Measurements from ENCODE around the gene AFDN. TPM values are rescaled to one million over a fixed set of nuclear protein-coding genes. Genes with fewer than 3 reads are reported as not detected.

AFDN gene
- total and polyA plus RNA-seq, 2 experiments from 2014 or later = 66.9 to 200 TPM

DNA sequence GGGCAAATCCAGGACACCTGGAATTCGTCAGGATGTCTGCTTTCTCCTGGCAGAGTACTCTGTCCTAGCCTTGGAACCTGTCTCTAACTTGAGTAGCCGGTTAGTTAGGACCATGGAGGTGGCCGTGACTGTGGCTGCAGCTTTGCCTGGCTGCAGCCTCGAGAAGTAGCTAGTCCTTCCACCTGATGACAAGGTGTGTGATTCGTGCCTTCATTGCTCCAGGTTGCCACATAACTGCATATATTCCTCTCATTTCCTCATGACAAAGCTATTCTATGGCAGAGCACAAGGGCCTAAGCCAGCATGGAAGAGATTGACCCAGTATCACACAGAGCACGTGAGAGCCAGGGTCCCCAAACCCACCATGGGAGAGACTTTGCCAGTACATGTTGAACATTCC lies 130.9 kb downstream of the AFDN start:
- H3K9me3 Mint-ChIP-seq = no peaks in the 10 kb centered on the region
- no peak overlapping the region for H3K4me3 Mint-ChIP-seq
- Histone ChIP-seq H3K36me3 (ENCODE audit: insufficient read depth) (peaks cover 3% of the 10 kb centered on the region), H3K4me2 (no peak overlapping the region), H3K4me3 (no peak overlapping the region), H4K20me1 (replicated peaks; ENCODE audit: insufficient read depth) (peaks cover 6% of the 10 kb centered on the region; the same call in 1 of the 2 replicates), H2AFZ (no peak overlapping the region), H3K27ac (ENCODE audit: low read depth) (no peak overlapping the region), H3K79me2 (replicated peaks; ENCODE audit: insufficient read depth) (peaks cover 35% of the 10 kb centered on the region), H3F3A (replicated peaks; ENCODE audit: low read depth) (no peaks in the 10 kb centered on the region), H3K9me2 (ENCODE audit: insufficient read depth) (no peaks in the 10 kb centered on the region), H3K4me1 (ENCODE audit: insufficient read depth) (no peaks in the 10 kb centered on the region), H3K27me3 (ENCODE audit: insufficient read depth) (no peaks in the 10 kb centered on the region)
- H3K27ac Mint-ChIP-seq = peak overlapping the region; percentile 71
- no peak for TF ChIP-seq REST (IDR thresholded peaks at IDR 0.05; ENCODE audit: unreplicated experiment)
- TF ChIP-seq EZH2phosphoT487 (IDR thresholded peaks at IDR 0.05; ENCODE audit: unreplicated experiment) = no peak
- TF ChIP-seq CREB1 (CRISPR knock-in tag; IDR thresholded peaks at IDR 0.05; ENCODE audit: low read depth) = no peak
- TF ChIP-seq, protein P1, sequence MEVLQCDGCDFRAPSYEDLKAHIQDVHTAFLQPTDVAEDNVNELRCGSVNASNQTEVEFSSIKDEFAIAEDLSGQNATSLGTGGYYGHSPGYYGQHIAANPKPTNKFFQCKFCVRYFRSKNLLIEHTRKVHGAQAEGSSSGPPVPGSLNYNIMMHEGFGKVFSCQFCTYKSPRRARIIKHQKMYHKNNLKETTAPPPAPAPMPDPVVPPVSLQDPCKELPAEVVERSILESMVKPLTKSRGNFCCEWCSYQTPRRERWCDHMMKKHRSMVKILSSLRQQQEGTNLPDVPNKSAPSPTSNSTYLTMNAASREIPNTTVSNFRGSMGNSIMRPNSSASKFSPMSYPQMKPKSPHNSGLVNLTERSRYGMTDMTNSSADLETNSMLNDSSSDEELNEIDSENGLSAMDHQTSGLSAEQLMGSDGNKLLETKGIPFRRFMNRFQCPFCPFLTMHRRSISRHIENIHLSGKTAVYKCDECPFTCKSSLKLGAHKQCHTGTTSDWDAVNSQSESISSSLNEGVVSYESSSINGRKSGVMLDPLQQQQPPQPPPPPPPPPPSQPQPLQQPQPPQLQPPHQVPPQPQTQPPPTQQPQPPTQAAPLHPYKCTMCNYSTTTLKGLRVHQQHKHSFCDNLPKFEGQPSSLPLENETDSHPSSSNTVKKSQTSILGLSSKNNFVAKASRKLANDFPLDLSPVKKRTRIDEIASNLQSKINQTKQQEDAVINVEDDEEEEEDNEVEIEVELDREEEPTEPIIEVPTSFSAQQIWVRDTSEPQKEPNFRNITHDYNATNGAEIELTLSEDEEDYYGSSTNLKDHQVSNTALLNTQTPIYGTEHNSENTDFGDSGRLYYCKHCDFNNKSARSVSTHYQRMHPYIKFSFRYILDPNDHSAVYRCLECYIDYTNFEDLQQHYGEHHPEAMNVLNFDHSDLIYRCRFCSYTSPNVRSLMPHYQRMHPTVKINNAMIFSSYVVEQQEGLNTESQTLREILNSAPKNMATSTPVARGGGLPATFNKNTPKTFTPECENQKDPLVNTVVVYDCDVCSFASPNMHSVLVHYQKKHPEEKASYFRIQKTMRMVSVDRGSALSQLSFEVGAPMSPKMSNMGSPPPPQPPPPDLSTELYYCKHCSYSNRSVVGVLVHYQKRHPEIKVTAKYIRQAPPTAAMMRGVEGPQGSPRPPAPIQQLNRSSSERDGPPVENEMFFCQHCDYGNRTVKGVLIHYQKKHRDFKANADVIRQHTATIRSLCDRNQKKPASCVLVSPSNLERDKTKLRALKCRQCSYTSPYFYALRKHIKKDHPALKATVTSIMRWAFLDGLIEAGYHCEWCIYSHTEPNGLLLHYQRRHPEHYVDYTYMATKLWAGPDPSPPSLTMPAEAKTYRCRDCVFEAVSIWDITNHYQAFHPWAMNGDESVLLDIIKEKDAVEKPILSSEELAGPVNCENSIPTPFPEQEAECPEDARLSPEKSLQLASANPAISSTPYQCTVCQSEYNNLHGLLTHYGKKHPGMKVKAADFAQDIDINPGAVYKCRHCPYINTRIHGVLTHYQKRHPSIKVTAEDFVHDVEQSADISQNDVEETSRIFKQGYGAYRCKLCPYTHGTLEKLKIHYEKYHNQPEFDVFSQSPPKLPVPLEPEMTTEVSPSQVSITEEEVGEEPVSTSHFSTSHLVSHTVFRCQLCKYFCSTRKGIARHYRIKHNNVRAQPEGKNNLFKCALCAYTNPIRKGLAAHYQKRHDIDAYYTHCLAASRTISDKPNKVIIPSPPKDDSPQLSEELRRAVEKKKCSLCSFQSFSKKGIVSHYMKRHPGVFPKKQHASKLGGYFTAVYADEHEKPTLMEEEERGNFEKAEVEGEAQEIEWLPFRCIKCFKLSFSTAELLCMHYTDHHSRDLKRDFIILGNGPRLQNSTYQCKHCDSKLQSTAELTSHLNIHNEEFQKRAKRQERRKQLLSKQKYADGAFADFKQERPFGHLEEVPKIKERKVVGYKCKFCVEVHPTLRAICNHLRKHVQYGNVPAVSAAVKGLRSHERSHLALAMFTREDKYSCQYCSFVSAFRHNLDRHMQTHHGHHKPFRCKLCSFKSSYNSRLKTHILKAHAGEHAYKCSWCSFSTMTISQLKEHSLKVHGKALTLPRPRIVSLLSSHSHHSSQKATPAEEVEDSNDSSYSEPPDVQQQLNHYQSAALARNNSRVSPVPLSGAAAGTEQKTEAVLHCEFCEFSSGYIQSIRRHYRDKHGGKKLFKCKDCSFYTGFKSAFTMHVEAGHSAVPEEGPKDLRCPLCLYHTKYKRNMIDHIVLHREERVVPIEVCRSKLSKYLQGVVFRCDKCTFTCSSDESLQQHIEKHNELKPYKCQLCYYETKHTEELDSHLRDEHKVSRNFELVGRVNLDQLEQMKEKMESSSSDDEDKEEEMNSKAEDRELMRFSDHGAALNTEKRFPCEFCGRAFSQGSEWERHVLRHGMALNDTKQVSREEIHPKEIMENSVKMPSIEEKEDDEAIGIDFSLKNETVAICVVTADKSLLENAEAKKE (CRISPR knock-in tag; IDR thresholded peaks at IDR 0.05) = no peak
- peaks cover 5% of the 10 kb centered on the region for H3K27me3 Mint-ChIP-seq (ENCODE audit: insufficient read depth, low read depth, poor library complexity)
- H3K36me3 Mint-ChIP-seq (ENCODE audit: low read depth) = peaks cover 16% of the 10 kb centered on the region
- DNase-seq (ENCODE audit: low spot score) (no peak), ATAC-seq (no peak)
- peaks cover 3% of the 10 kb centered on the region; the same call in 2 of the 3 replicates for H3K4me1 Mint-ChIP-seq
